PFSK-1 (cell line): ENCODE results near the gene TXNRD3.

Experiments used
- FOXP2 ChIP-seq: optimal IDR thresholded peaks from 2 replicates; pipeline ENCODE3; 2011; ENCODE audit warnings: borderline replicate concordance, control low read depth, inconsistent platforms; ENCODE audit not compliant: insufficient read depth; ENCODE audit errors: extremely low read length, extremely low read depth
- POLR2AphosphoS5 ChIP-seq: IDR thresholded peaks from 2 replicates; pipeline ENCODE4 v1.6.1; 2012; ENCODE audit warnings: low read depth, mild to moderate bottlenecking, control low read depth, low read length, moderate library complexity
- REST ChIP-seq, 2 experiments: IDR thresholded peaks; 2 replicates each; pipeline versions ENCODE4 v1.6.1 to v1.8.0; 2011 to 2012; ENCODE audit warnings: low read depth in 2 of 2, low read length in 2 of 2, control low read depth in 1 of 2, inconsistent platforms in 1 of 2, mild to moderate bottlenecking in 1 of 2, moderate library complexity in 1 of 2; ENCODE audit not compliant: insufficient read depth in 1 of 2
- SIN3A ChIP-seq: IDR thresholded peaks from 2 replicates; pipeline ENCODE4 v1.6.1; 2012; ENCODE audit warnings: mild to moderate bottlenecking, low read length, moderate library complexity, borderline replicate concordance; ENCODE audit not compliant: insufficient read depth
- TAF1 ChIP-seq: IDR thresholded peaks from 2 replicates; pipeline ENCODE4 v1.6.1; 2012; ENCODE audit warnings: low read length, control low read depth, borderline replicate concordance; ENCODE audit not compliant: insufficient read depth

Gene TXNRD3

DNA sequence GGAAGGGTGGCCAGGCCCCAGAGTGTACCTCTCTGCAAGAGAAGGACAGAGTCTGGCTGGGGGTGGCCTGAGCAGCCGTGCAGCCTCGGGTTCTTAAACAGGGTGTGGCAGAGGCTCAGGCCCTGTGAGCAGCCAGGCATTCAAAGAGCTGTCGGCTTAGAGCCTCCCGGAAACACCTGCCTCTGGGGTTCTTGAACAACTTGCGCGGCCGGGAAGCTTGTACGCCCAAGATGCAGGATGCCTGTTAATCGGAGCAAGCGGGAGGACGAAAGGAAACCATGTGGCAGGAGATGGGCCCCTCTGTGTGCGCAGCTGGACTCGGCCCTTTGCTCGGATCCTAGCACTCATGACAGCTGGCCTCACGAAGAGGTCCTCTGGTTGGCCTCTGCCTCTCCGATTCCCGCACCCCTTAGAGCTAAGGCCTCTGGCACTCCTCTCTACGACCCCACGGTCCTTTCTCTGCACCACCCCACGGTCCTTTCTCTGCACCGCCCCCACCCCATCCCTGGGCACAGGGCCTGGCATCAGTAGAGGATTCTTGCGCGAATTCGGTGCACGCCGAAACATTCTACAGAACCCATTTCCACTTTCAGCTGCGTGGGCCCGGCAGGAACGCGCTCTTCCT lies 23.9 kb upstream of the TXNRD3 start:
- TF ChIP-seq REST (IDR thresholded peaks at IDR 0.05; ENCODE audit: insufficient read depth in 1 of 2, low read depth in 2 of 2, low read length in 2 of 2) (no peak), SIN3A (no peak), TAF1 (no peak), POLR2AphosphoS5 (no peak)

DNA sequence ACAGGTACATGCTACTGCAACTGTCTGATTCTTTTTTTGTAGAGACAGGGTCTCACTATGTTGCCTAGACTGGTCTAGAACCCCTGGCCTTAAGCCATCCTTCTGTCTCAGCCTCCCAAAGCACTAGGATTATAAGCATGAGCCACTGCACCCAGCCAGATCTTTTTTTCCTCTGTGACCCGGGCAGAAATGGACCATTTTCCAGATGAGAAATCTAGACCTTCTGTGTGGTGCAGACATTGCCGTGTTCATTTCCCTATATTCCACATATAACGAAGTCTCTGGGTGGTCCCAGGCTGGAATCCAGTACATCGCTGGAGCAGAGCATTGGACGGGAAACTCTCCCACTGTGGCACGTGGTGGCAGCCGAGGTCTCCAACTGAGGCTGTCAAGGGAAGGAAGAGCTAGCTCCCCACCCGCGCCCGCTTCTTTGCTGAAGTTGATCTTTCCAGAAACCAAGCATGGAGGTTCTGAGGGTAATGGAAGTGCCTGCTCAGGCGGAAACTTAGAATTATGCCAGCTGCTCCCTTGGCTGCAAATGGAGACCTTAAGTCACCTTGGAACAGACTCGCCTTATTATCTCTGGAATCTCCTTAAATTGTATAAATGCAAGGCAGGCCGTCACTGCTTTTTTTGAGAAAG lies 23.1 kb upstream of the TXNRD3 start:
- TF ChIP-seq SIN3A (no peak), REST (IDR thresholded peaks at IDR 0.05; ENCODE audit: insufficient read depth in 1 of 2, low read depth in 2 of 2, low read length in 2 of 2) (no peak), TAF1 (no peak), FOXP2 (no peak), POLR2AphosphoS5 (no peak)

GRCh38 chr3:126676919-126677705 lies 22.2 kb upstream of the TXNRD3 start:
- no peak for TF ChIP-seq SIN3A
- no peak for TF ChIP-seq FOXP2
- no peak for TF ChIP-seq TAF1
- TF ChIP-seq REST (IDR thresholded peaks at IDR 0.05; ENCODE audit: insufficient read depth in 1 of 2, low read depth in 2 of 2, low read length in 2 of 2) = no peak
- no peak for TF ChIP-seq POLR2AphosphoS5

GRCh38 chr3:126672741-126673140 lies 17.8 kb upstream of the TXNRD3 start:
- TF ChIP-seq REST (IDR thresholded peaks at IDR 0.05; ENCODE audit: insufficient read depth in 1 of 2, low read depth in 2 of 2, low read length in 2 of 2) (no peak), SIN3A (no peak), POLR2AphosphoS5 (no peak), TAF1 (no peak), FOXP2 (no peak)
